Endodermal cell (in vitro differentiated cells): Measurements from ENCODE around the gene ATAD2B. TPM values are rescaled to one million over a fixed set of nuclear protein-coding genes. Genes with fewer than 3 reads are reported as not detected.

ENCODE experiments used
- DNase-seq: peaks from one replicate; pipeline ENCODE4 v3.0.0-alpha.2; 2017
- H3K27ac ChIP-seq: 2 replicates; pipeline ENCODE4 v1.5.1; 2013; ENCODE audit warnings: mild to moderate bottlenecking, low read depth, low read length, moderate library complexity
- H3K27me3 ChIP-seq: 2 replicates; pipeline ENCODE4 v1.6.1; 2013; ENCODE audit warnings: mild to moderate bottlenecking, low read length, moderate library complexity; ENCODE audit not compliant: insufficient read depth, control insufficient read depth, poor library complexity, severe bottlenecking
- H3K36me3 ChIP-seq: 2 replicates; pipeline ENCODE4 v1.7.0; 2013; ENCODE audit warnings: mild to moderate bottlenecking, low read length, moderate library complexity; ENCODE audit not compliant: control insufficient read depth, insufficient read depth
- H3K4me1 ChIP-seq: one replicate; pipeline ENCODE4 v1.7.0; 2013; ENCODE audit warnings: low read length; ENCODE audit not compliant: control insufficient read depth, insufficient read depth
- H3K4me3 ChIP-seq: 2 replicates; pipeline ENCODE4 v1.5.1; 2013; ENCODE audit warnings: mild to moderate bottlenecking, low read length, moderate library complexity
- H3K9ac ChIP-seq: 2 replicates; pipeline ENCODE4 v1.6.1; 2013; ENCODE audit warnings: mild to moderate bottlenecking, low read length, moderate library complexity; ENCODE audit not compliant: poor library complexity, severe bottlenecking; ENCODE audit errors: extremely low read depth
- H3K9me3 ChIP-seq: 2 replicates; pipeline ENCODE4 v1.6.1; 2013; ENCODE audit warnings: mild to moderate bottlenecking, low read length, moderate library complexity; ENCODE audit not compliant: control insufficient read depth
- H3K27ac Mint-ChIP-seq: 2 replicates; pipeline ENCODE4 v1.8.0; 2020; ENCODE audit warnings: mixed read lengths
- H3K27me3 Mint-ChIP-seq: 2 replicates; pipeline ENCODE4 v1.8.0; 2021; ENCODE audit warnings: mild to moderate bottlenecking, mixed read lengths; ENCODE audit not compliant: insufficient read depth
- H3K36me3 Mint-ChIP-seq: 2 replicates; pipeline ENCODE4 v1.8.0; 2020; ENCODE audit warnings: low read depth, mixed read lengths
- H3K4me1 Mint-ChIP-seq: 2 replicates; pipeline ENCODE4 v1.8.0; 2020; ENCODE audit warnings: mixed read lengths
- H3K4me3 Mint-ChIP-seq: 2 replicates; pipeline ENCODE4 v1.8.0; 2020; ENCODE audit warnings: mild to moderate bottlenecking, moderate library complexity, mixed read lengths
- H3K9me3 Mint-ChIP-seq: 2 replicates; pipeline ENCODE4 v1.8.0; 2020; ENCODE audit warnings: mild to moderate bottlenecking, mixed read lengths
- CTCF ChIP-seq: fragments of 200-600 bp; sonication (generic); conservative IDR thresholded peaks from 2 replicates; pipeline ENCODE4 v1.5.0; 2021; ENCODE audit warnings: antibody characterized with exemption, mild to moderate bottlenecking
- WGBS, 2 experiments: methylation state at CpG; one replicate each; pipeline versions ENCODE4 v1.1.5 to v1.1.7; 2013; ENCODE audit warnings: missing lambda C conversion rate in 2 of 2, mixed read lengths in 1 of 2; ENCODE audit not compliant: insufficient coverage in 1 of 2, insufficient read length in 1 of 2; 5-methylcytosine and 5-hydroxymethylcytosine counted together
- total RNA-seq, 2 donors: library from RNA; stranded (reverse); fragmentation: NEBNext Ultra II Directional in 1 of 2; extraction: Animal tissue kit (Norgen Biotek cat#: 25700) in 1 of 2; gene quantifications; 2 replicates in 1 of 2; 3 replicates in 1 of 2; pipeline ENCODE4 v1.2.1, GENCODE V29; 2021

The ATAD2B gene
- total RNA-seq, 2 donors from 2014 or later = 18.6 to 20.7 TPM

DNA sequence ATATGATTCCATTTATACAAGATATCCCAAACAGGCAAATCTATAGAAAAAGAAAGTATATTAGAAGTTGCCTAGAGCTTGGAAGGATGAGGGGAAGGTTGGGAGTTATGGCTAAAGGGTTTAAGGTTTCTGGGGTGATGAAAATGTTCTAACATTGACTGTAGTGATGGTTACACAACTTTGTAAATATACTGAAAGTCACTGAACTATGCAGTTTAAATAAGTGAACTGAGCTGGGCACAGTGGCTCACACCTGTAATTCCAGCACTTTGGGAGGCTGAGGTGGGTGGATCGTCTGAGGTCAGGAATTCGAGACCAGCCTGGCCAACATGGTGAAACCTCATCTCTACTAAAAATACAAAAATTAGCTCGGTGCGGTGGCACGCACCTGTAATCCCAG is 91.5 kb downstream of the ATAD2B start:
- Mint-ChIP-seq H3K27ac (no peak overlapping the region), H3K36me3 (peaks cover 47% of the 10 kb centered on the region), H3K9me3 (peaks cover 18% of the 10 kb centered on the region), H3K4me3 (no peak overlapping the region), H3K4me1 (no peaks in the 10 kb centered on the region), H3K27me3 (no peaks in the 10 kb centered on the region)
- H3K27ac ChIP-seq = no peak overlapping the region
- WGBS, 2 experiments = 80 to 95% methylated on average over 1 to 5 of the region's 5 CpGs
- H3K9me3 ChIP-seq = peaks cover 27% of the 10 kb centered on the region
- H3K4me1 ChIP-seq = no peaks in the 10 kb centered on the region
- H3K27me3 ChIP-seq = no peaks in the 10 kb centered on the region
- no peak overlapping the region for H3K9ac ChIP-seq
- TF ChIP-seq CTCF = no peak
- DNase-seq = no peak
- H3K4me3 ChIP-seq = no peak overlapping the region
- H3K36me3 ChIP-seq = peaks cover 4% of the 10 kb centered on the region

GRCh38 chr2:23828986-23829385 is 97.9 kb downstream of the ATAD2B start:
- no peak for DNase-seq
- 100% methylated on average over 1 of the region's 1 CpG; no CpG with 5 or more reads in 1 of the 2 experiments for WGBS, 2 experiments
- Histone ChIP-seq H3K36me3 (peaks cover 5% of the 10 kb centered on the region), H3K4me1 (no peaks in the 10 kb centered on the region), H3K27ac (no peak overlapping the region), H3K9ac (no peak overlapping the region), H3K27me3 (no peaks in the 10 kb centered on the region), H3K9me3 (no peaks in the 10 kb centered on the region), H3K4me3 (no peak overlapping the region)
- Mint-ChIP-seq H3K4me1 (no peaks in the 10 kb centered on the region), H3K9me3 (no peaks in the 10 kb centered on the region), H3K27ac (no peak overlapping the region), H3K4me3 (no peak overlapping the region), H3K36me3 (peaks cover 2% of the 10 kb centered on the region), H3K27me3 (no peaks in the 10 kb centered on the region)
- no peak for TF ChIP-seq CTCF

GRCh38 chr2:23828256-23828980 is 98.5 kb downstream of the ATAD2B start:
- H3K27ac ChIP-seq = no peak overlapping the region
- H3K4me1 Mint-ChIP-seq = no peaks in the 10 kb centered on the region
- no peak overlapping the region for H3K9ac ChIP-seq
- H3K27me3 ChIP-seq = no peaks in the 10 kb centered on the region
- no peaks in the 10 kb centered on the region for H3K36me3 Mint-ChIP-seq
- no peaks in the 10 kb centered on the region for H3K4me1 ChIP-seq
- H3K4me3 ChIP-seq = no peak overlapping the region
- no peaks in the 10 kb centered on the region for H3K9me3 ChIP-seq
- H3K36me3 ChIP-seq = peaks cover 6% of the 10 kb centered on the region
- H3K27ac Mint-ChIP-seq = no peak overlapping the region
- no peaks in the 10 kb centered on the region for H3K9me3 Mint-ChIP-seq
- WGBS, 2 experiments = 100% methylated on average over 1 of the region's 1 CpG
- H3K27me3 Mint-ChIP-seq = no peaks in the 10 kb centered on the region
- H3K4me3 Mint-ChIP-seq = no peak overlapping the region
- DNase-seq = no peak
- no peak for TF ChIP-seq CTCF
